Panc1 (cell line): ENCODE data around the gene SAFB2. TPM values are rescaled to one million over a fixed set of nuclear protein-coding genes. Genes with fewer than 3 reads are reported as not detected.

Source experiments
- ATAC-seq: fragments of 200-7000 bp; cut with Tn5 transposase; 2 replicates; pipeline ENCODE4 v1.9.1; 2020; ENCODE audit warnings: mild to moderate bottlenecking, moderate library complexity
- BruUV-seq: library from RNA; stranded (reverse); fragments of 400-500 nt; replicated peaks from 2 replicates; lab custom pipeline; 2021; lab: Mats Ljungman, UMichigan
- CTCF ChIA-PET: fragments of 300-600 bp; sonication (Branson Sonifier 250); formaldehyde crosslinking; loops from one replicate; lab custom pipeline; 2022; ENCODE audit warnings: antibody characterized with exemption; lab: Charles Lee
- POLR2A ChIA-PET: fragments of 300-600 bp; sonication (Branson Sonifier 250); formaldehyde crosslinking; loops from one replicate; lab custom pipeline; 2022; ENCODE audit warnings: antibody characterized with exemption; lab: Charles Lee
- DNase-seq: peaks from one replicate; pipeline ENCODE4 v3.0.0-alpha.2; 2010; ENCODE audit warnings: low read depth, low spot score
- H3K27ac ChIP-seq: 2 replicates; pipeline ENCODE4 v1.5.1; 2011; ENCODE audit warnings: mild to moderate bottlenecking, low read length, inconsistent platforms
- H3K27me3 ChIP-seq: fragments of 200-500 bp; sonication (Bioruptor generic); 2 replicates; pipeline ENCODE4 v1.6.0; 2014; ENCODE audit warnings: low read length, inconsistent platforms; ENCODE audit not compliant: control insufficient read depth, insufficient read depth
- H3K36me3 ChIP-seq: fragments of 200-500 bp; sonication (Bioruptor generic); 2 replicates; pipeline ENCODE4 v1.5.1; 2014; ENCODE audit warnings: inconsistent platforms, mild to moderate bottlenecking, low read length, moderate library complexity; ENCODE audit not compliant: control insufficient read depth, insufficient read depth
- H3K4me1 ChIP-seq: 2 replicates; pipeline ENCODE4 v1.5.1; 2011; ENCODE audit warnings: inconsistent platforms, mild to moderate bottlenecking, low read length, moderate library complexity; ENCODE audit not compliant: control insufficient read depth, insufficient read depth
- H3K4me3 ChIP-seq, 2 experiments: 2 replicates each; pipeline ENCODE4 v1.5.1; 2011 to 2012; ENCODE audit warnings: low read depth in 2 of 2, low read length in 2 of 2, mild to moderate bottlenecking in 2 of 2, inconsistent platforms in 1 of 2, moderate library complexity in 1 of 2
- H3K9me3 ChIP-seq: fragments of 200-500 bp; sonication (Bioruptor generic); 2 replicates; pipeline ENCODE4 v1.5.1; 2014; ENCODE audit warnings: low read depth, mild to moderate bottlenecking, inconsistent platforms, low read length, moderate library complexity; ENCODE audit not compliant: control insufficient read depth, insufficient read depth
- CTCF ChIP-seq: fragments of 450-650 bp; IDR thresholded peaks from 2 replicates; pipeline ENCODE4 v1.5.1; 2017; ENCODE audit warnings: mild to moderate bottlenecking
- POLR2AphosphoS5 ChIP-seq: IDR thresholded peaks from 2 replicates; pipeline ENCODE4 v1.6.1; 2012; ENCODE audit warnings: mild to moderate bottlenecking, low read depth, low read length, moderate library complexity
- REST ChIP-seq, 2 experiments: IDR thresholded peaks; 2 replicates each; pipeline ENCODE4 v1.6.1; 2011 to 2012; ENCODE audit warnings: low read depth in 2 of 2, control low read depth in 1 of 2, low read length in 1 of 2, mild to moderate bottlenecking in 1 of 2, moderate library complexity in 1 of 2; ENCODE audit not compliant: insufficient read depth in 1 of 2
- SIN3A ChIP-seq: IDR thresholded peaks from 2 replicates; pipeline ENCODE4 v1.6.1; 2012; ENCODE audit warnings: low read depth, mild to moderate bottlenecking, low read length, moderate library complexity, borderline replicate concordance; ENCODE audit not compliant: insufficient read depth
- TCF7L2 ChIP-seq: IDR thresholded peaks from 2 replicates; pipeline ENCODE4 v1.6.1; 2011; ENCODE audit warnings: mild to moderate bottlenecking, low read depth, low read length, inconsistent platforms
- in situ Hi-C: cut with HindIII; loops from 2 replicates; pipeline ENCODE4 v1.10.0; 2016; ENCODE audit warnings: low sequenced_read_pairs, low pct_unique_long_range_greater_than_20kb
- intact Hi-C: fragments of 100-400 bp; cut with micrococcal nuclease; formaldehyde crosslinking; loops from one replicate; pipeline ENCODE4 v1.10.0; 2022; ENCODE audit not compliant: unreplicated experiment
- total RNA-seq: library from RNA; stranded (reverse); gene quantifications from one replicate; pipeline ENCODE4 v1.2.1, GENCODE V29; 2021; ENCODE audit not compliant: unreplicated experiment

SAFB2 gene
- total RNA-seq, 1 experiment from 2014 or later = 83.5 TPM

GRCh38 chr19:5575590-5575989 lies 47.0 kb downstream of the SAFB2 start:
- no peak overlapping the region for H3K4me3 ChIP-seq
- no peak for TF ChIP-seq CTCF
- TF ChIP-seq TCF7L2 = no peak
- TF ChIP-seq REST (IDR thresholded peaks at IDR 0.05; ENCODE audit: insufficient read depth in 1 of 2, low read depth in 2 of 2, low read length in 1 of 2) = no peak
- TF ChIP-seq POLR2AphosphoS5 = no peak
- no peak for TF ChIP-seq SIN3A
- no TSS peak for BruUV-seq
- ATAC-seq = no peak
- H3K9me3 ChIP-seq = no peaks in the 10 kb centered on the region
- peaks cover 4% of the 10 kb centered on the region; the same call in 1 of the 2 replicates for H3K4me1 ChIP-seq
- no peaks in the 10 kb centered on the region for H3K36me3 ChIP-seq
- intact Hi-C loops (no loop called here), in situ Hi-C loops (no loop called here)
- no peaks in the 10 kb centered on the region for H3K27me3 ChIP-seq
- no peak overlapping the region for H3K27ac ChIP-seq
- DNase-seq = no peak
- ChIA-PET POLR2A (no interaction called here), CTCF (no interaction called here)

GRCh38 chr19:5572556-5573286 lies 49.9 kb downstream of the SAFB2 start:
- Histone ChIP-seq H3K27me3 (no peaks in the 10 kb centered on the region), H3K4me1 (no peaks in the 10 kb centered on the region; the same call in 1 of the 2 replicates), H3K4me3 (no peak overlapping the region), H3K27ac (no peak overlapping the region), H3K36me3 (no peaks in the 10 kb centered on the region), H3K9me3 (no peaks in the 10 kb centered on the region)
- ChIA-PET POLR2A (no interaction called here), CTCF (no interaction called here)
- no TSS peak for BruUV-seq
- DNase-seq = no peak
- no peak for TF ChIP-seq REST (IDR thresholded peaks at IDR 0.05; ENCODE audit: insufficient read depth in 1 of 2, low read depth in 2 of 2, low read length in 1 of 2)
- no peak for TF ChIP-seq SIN3A
- TF ChIP-seq POLR2AphosphoS5 = no peak
- TF ChIP-seq CTCF = no peak
- TF ChIP-seq TCF7L2 = no peak
- intact Hi-C loops = no loop called here
- ATAC-seq = no peak
- in situ Hi-C loops = no loop called here
